ENCODE data around the gene CD96.

Gene CD96

GRCh38 chr3:111594205-111594604 is 52.2 kb downstream of the CD96 start:
- no peak for DNase-seq (ENCODE audit: low spot score)

- no peak for DNase-seq (ENCODE audit: low spot score)
Measured at GRCh38 chr3:111594781-111595180, 52.8 kb downstream of the CD96 start.

- DNase-seq (ENCODE audit: low spot score), result no peak
Measured at GRCh38 chr3:111595232-111595631, 53.2 kb downstream of the CD96 start, which contains the start of gene ZBED2. ZBED2 (minus strand) TSS chr3:111595346; CDS start chr3:111594201, 1,145 bp downstream.

GRCh38 chr3:111596328-111596727 is 54.3 kb downstream of the CD96 start:
- no peak for DNase-seq (ENCODE audit: low spot score)

GRCh38 chr3:111598139-111598538 is 56.1 kb downstream of the CD96 start:
- no peak for DNase-seq (ENCODE audit: low spot score)

GRCh38 chr3:111598552-111598951 is 56.6 kb downstream of the CD96 start:
- no peak for DNase-seq (ENCODE audit: low spot score)

GRCh38 chr3:111601810-111602209 is 59.8 kb downstream of the CD96 start:
- no peak for DNase-seq (ENCODE audit: low spot score)

- DNase-seq (ENCODE audit: low spot score), result no peak
Measured at GRCh38 chr3:111603679-111604078, 61.7 kb downstream of the CD96 start.

GRCh38 chr3:111604119-111604518 is 62.1 kb downstream of the CD96 start:
- no peak for DNase-seq (ENCODE audit: low spot score)

- DNase-seq (ENCODE audit: low spot score), result no peak
Measured at GRCh38 chr3:111605018-111605417, 63.0 kb downstream of the CD96 start.

GRCh38 chr3:111605493-111605892 is 63.5 kb downstream of the CD96 start:
- no peak for DNase-seq (ENCODE audit: low spot score)

- DNase-seq (ENCODE audit: low spot score), result no peak
Measured at GRCh38 chr3:111607240-111607920, 65.4 kb downstream of the CD96 start.

- DNase-seq (ENCODE audit: low spot score), result no peak
Measured at GRCh38 chr3:111608383-111608782, 66.4 kb downstream of the CD96 start.

- DNase-seq (ENCODE audit: low spot score), result no peak
Measured at GRCh38 chr3:111609700-111610099, 67.7 kb downstream of the CD96 start.

GRCh38 chr3:111610189-111610588 is 68.2 kb downstream of the CD96 start:
- DNase-seq (ENCODE audit: low spot score), result no peak

GRCh38 chr3:111610612-111611054 is 68.6 kb downstream of the CD96 start:
- DNase-seq (ENCODE audit: low spot score), result no peak

GRCh38 chr3:111613294-111613693 is 71.3 kb downstream of the CD96 start:
- DNase-seq (ENCODE audit: low spot score), result no peak

GRCh38 chr3:111615880-111616279 is 73.9 kb downstream of the CD96 start:
- DNase-seq (ENCODE audit: low spot score), result no peak

GRCh38 chr3:111616417-111617105 is 74.6 kb downstream of the CD96 start:
- DNase-seq (ENCODE audit: low spot score), result no peak

- no peak for DNase-seq (ENCODE audit: low spot score)
Measured at GRCh38 chr3:111617406-111617805, 75.4 kb downstream of the CD96 start.

- no peak for DNase-seq (ENCODE audit: low spot score)
Measured at GRCh38 chr3:111617912-111618601, 76.1 kb downstream of the CD96 start.

- DNase-seq (ENCODE audit: low spot score), result no peak
Measured at GRCh38 chr3:111618945-111619344, 76.9 kb downstream of the CD96 start.

GRCh38 chr3:111619833-111620232 is 77.8 kb downstream of the CD96 start:
- no peak for DNase-seq (ENCODE audit: low spot score)

Measured in RKO (cell line).